Epithelial cell of proximal tubule (primary cell): ENCODE measurements around the gene COL1A2. TPM values are rescaled to one million over a fixed set of nuclear protein-coding genes. Genes with fewer than 3 reads are reported as not detected.

ENCODE experiments used
- DNase-seq: peaks from one replicate; pipeline ENCODE4 v3.0.0-alpha.2; 2011; ENCODE audit warnings: low read depth
- H3K4me3 ChIP-seq: 2 replicates; pipeline ENCODE4 v1.5.1; 2011; ENCODE audit warnings: low read depth, mild to moderate bottlenecking, low read length
- CTCF ChIP-seq: conservative IDR thresholded peaks from 2 replicates; pipeline ENCODE4 v1.5.1; 2012; ENCODE audit warnings: low read depth, mild to moderate bottlenecking, low read length
- total RNA-seq: library from RNA; depleted of rRNA; stranded (reverse); fragments of >200 nt; gene quantifications from 2 replicates; pipeline ENCODE4 v1.2.3, GENCODE V29; 2015

Gene COL1A2
- total RNA-seq, 1 donor from 2014 or later: 10.9 TPM

- no peak overlapping the region for H3K4me3 ChIP-seq
- DNase-seq: no peak
- TF ChIP-seq CTCF: no peak
Observed at GRCh38 chr7:94414481-94414880, 19.8 kb downstream of the COL1A2 start.

- H3K4me3 ChIP-seq: no peak overlapping the region
- TF ChIP-seq CTCF: no peak
- no peak for DNase-seq
Observed at GRCh38 chr7:94414980-94415379, 20.3 kb downstream of the COL1A2 start.

GRCh38 chr7:94417306-94417705 lies 22.6 kb downstream of the COL1A2 start:
- no peak overlapping the region for H3K4me3 ChIP-seq
- no peak for DNase-seq
- TF ChIP-seq CTCF: no peak

GRCh38 chr7:94417901-94418300 lies 23.2 kb downstream of the COL1A2 start:
- no peak for TF ChIP-seq CTCF
- no peak overlapping the region for H3K4me3 ChIP-seq
- DNase-seq: no peak

- TF ChIP-seq CTCF: no peak
- no peak overlapping the region for H3K4me3 ChIP-seq
- no peak for DNase-seq
Observed at GRCh38 chr7:94418851-94419250, 24.2 kb downstream of the COL1A2 start.

- TF ChIP-seq CTCF: no peak
- no peak overlapping the region for H3K4me3 ChIP-seq
- no peak for DNase-seq
Observed at GRCh38 chr7:94420328-94420727, 25.6 kb downstream of the COL1A2 start.

- TF ChIP-seq CTCF: no peak
- no peak for DNase-seq
- no peak overlapping the region for H3K4me3 ChIP-seq
Observed at GRCh38 chr7:94421681-94422080, 27.0 kb downstream of the COL1A2 start.
